NCI-H82 treated with DMSO at 0.1 percent for 48 hours (cell line): ENCODE results near the gene FUZ.

Source experiments
- DNase-seq: peaks from one replicate; lab custom pipeline; 2025; ENCODE audit not compliant: unreplicated experiment; lab: John Stamatoyannopoulos, UW

The FUZ gene

GRCh38 chr19:49851456-49852259 is 38.6 kb upstream of the FUZ start:
- DNase-seq, result peak; percentile 10

- DNase-seq, result peak; percentile 80
Measured at GRCh38 chr19:49850487-49851342, 37.6 kb upstream of the FUZ start, which contains the start of gene PTOV1. TSS of gene PTOV1 (plus strand) at chr19:49851159.

- no peak for DNase-seq
Measured at GRCh38 chr19:49850221-49850486, 37.1 kb upstream of the FUZ start.

- no peak for DNase-seq
Measured at GRCh38 chr19:49849433-49850220, 36.5 kb upstream of the FUZ start.

GRCh38 chr19:49848938-49849337 is 35.8 kb upstream of the FUZ start:
- no peak for DNase-seq

- DNase-seq, result no peak
Measured at GRCh38 chr19:49847731-49848696, 34.9 kb upstream of the FUZ start.

GRCh38 chr19:49846408-49846807 is 33.3 kb upstream of the FUZ start:
- DNase-seq, result no peak

GRCh38 chr19:49845414-49845813 is 32.3 kb upstream of the FUZ start:
- DNase-seq, result no peak

- DNase-seq, result no peak
Measured at GRCh38 chr19:49844138-49845095, 31.3 kb upstream of the FUZ start.

GRCh38 chr19:49843265-49843664 is 30.2 kb upstream of the FUZ start:
- DNase-seq, result no peak

GRCh38 chr19:49840736-49841249 is 27.7 kb upstream of the FUZ start:
- no peak for DNase-seq

- no peak for DNase-seq
Measured at GRCh38 chr19:49840321-49840720, 27.2 kb upstream of the FUZ start.

GRCh38 chr19:49839713-49840112 is 26.6 kb upstream of the FUZ start:
- no peak for DNase-seq

GRCh38 chr19:49838885-49839588 is 25.9 kb upstream of the FUZ start:
- DNase-seq, result no peak

- DNase-seq, result no peak
Measured at GRCh38 chr19:49837425-49837824, 24.3 kb upstream of the FUZ start.

GRCh38 chr19:49837009-49837310 is 23.9 kb upstream of the FUZ start:
- DNase-seq, result no peak

- no peak for DNase-seq
Measured at GRCh38 chr19:49836176-49837008, 23.3 kb upstream of the FUZ start.

- no peak for DNase-seq
Measured at GRCh38 chr19:49835562-49835961, 22.5 kb upstream of the FUZ start.
